Measurements from ENCODE around the gene PPM1H.

The PPM1H gene

DNA sequence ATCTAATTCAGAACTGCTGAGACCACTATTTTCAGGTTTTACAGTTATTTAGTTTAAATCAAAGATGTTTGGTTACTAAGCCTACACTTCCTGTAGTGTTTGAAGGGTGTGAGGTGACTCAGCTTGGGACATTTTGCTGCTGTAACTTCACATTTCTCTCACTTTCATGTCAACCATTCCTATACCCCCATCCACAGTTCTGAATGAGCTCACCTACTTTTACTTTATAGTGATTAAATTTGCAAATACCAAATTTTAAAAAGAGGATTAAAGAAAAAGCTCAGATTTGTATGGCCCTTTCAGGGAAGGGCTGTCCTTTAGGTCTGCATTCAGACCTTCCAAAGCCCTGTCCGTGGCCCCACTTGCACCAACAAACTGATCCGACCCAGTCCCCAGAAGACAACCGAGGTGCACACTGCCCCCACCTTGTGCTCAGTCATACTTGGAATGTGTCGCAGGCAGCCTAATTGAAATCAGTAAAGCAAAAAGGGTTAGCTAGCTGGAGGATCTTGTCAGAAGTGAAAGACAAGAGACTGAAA lies 294.0 kb downstream of the PPM1H start:
- Histone ChIP-seq H3K4me3 (ENCODE audit: low read length) (no peak overlapping the region), H3K4me1 (ENCODE audit: insufficient read depth, low read length) (peaks cover 11% of the 10 kb centered on the region; the same call in 1 of the 2 replicates), H3K36me3 (ENCODE audit: insufficient read depth, low read depth, low read length) (no peaks in the 10 kb centered on the region), H3K9ac (ENCODE audit: low read depth, low read length) (no peak overlapping the region), H3K27me3 (ENCODE audit: insufficient read depth, low read length) (no peaks in the 10 kb centered on the region), H3K9me3 (ENCODE audit: insufficient read depth, low read depth, low read length) (no peaks in the 10 kb centered on the region), H3K27ac (ENCODE audit: low read length) (no peak overlapping the region)

DNA sequence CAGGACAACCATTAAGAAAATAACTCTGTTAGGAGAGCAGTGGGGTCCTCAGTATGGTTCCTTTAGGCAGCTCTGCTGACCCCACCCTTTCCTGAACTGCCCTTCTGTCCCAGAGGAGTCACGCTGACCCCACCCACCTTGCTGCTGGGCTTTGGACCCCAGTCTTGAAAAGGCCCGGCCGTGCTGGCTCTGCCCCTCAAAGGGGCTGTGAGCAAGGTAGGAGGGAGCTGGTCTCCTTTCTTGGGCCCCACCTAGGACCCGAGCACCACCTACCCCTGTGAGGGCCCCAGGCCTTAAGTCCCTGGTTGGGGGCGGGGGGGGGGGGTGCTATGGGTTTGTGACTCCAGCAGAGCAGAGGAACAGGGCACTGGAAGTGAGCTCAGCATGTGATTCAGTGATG lies 297.3 kb downstream of the PPM1H start:
- Histone ChIP-seq H3K36me3 (ENCODE audit: insufficient read depth, low read depth, low read length) (no peaks in the 10 kb centered on the region), H3K9me3 (ENCODE audit: insufficient read depth, low read depth, low read length) (no peaks in the 10 kb centered on the region), H3K27me3 (ENCODE audit: insufficient read depth, low read length) (peaks cover 17% of the 10 kb centered on the region), H3K4me1 (ENCODE audit: insufficient read depth, low read length) (peaks cover 11% of the 10 kb centered on the region; the same call in 1 of the 2 replicates), H3K9ac (ENCODE audit: low read depth, low read length) (no peak overlapping the region), H3K27ac (ENCODE audit: low read length) (no peak overlapping the region), H3K4me3 (ENCODE audit: low read length) (no peak overlapping the region)

DNA sequence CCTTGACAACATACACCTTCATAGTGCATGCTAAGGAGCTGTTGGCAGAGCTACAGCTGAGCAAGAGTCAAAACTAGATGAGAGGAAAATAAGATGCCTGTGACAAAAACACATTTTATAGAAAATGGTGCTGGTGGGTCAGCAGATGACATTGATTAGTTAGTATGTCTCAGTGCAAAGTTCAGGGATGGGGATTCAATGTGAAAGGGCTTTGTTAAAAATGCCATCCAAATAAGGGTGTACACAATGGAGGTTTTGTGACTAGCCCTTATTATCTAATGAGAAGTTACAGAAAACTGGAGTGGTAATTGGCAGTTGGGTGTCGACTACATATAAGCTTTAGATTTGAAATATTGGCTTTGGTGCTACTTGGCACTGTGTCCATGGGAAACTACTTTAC lies 299.3 kb downstream of the PPM1H start:
- Histone ChIP-seq H3K4me1 (ENCODE audit: insufficient read depth, low read length) (peaks cover 18% of the 10 kb centered on the region), H3K4me3 (ENCODE audit: low read length) (no peak overlapping the region), H3K36me3 (ENCODE audit: insufficient read depth, low read depth, low read length) (no peaks in the 10 kb centered on the region), H3K9ac (ENCODE audit: low read depth, low read length) (no peak overlapping the region), H3K27ac (ENCODE audit: low read length) (no peak overlapping the region), H3K9me3 (ENCODE audit: insufficient read depth, low read depth, low read length) (no peaks in the 10 kb centered on the region), H3K27me3 (ENCODE audit: insufficient read depth, low read length) (peaks cover 37% of the 10 kb centered on the region)

DNA sequence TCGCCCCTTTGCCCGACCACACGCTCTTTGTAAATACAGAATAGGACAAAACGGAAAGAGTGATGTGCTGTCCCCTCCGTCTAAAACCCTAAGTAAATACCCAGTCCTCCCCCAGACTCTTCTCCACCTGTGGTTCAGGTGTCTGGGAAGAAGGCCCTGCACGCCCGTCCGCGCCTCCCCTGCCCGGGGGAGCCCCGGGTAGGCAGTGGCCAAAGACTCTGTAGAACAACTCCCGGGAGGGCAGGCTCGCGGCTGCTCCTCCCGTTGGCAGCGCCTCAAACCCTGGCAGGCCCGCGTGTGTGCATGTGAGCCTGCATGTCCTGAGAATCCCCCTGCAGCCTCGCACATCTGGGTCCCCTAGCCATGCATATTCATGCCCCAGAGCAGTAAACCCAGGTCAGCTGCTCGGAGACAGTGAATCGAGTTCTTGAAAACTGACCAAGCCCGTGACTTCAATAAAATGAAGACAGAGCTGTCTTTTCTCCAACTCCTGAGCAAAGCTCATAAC lies 302.5 kb downstream of the PPM1H start:
- H3K4me3 ChIP-seq (ENCODE audit: low read length), result peak overlapping the region; percentile 71; the same call in 1 of the 2 replicates
- peak overlapping the region; percentile 43; the same call in 1 of the 2 replicates for H3K9ac ChIP-seq (ENCODE audit: low read depth, low read length)
- no peak overlapping the region for H3K27ac ChIP-seq (ENCODE audit: low read length)
- H3K9me3 ChIP-seq (ENCODE audit: insufficient read depth, low read depth, low read length), result no peaks in the 10 kb centered on the region
- peaks cover 39% of the 10 kb centered on the region for H3K4me1 ChIP-seq (ENCODE audit: insufficient read depth, low read length)
- H3K27me3 ChIP-seq (ENCODE audit: insufficient read depth, low read length), result peaks cover 45% of the 10 kb centered on the region
- H3K36me3 ChIP-seq (ENCODE audit: insufficient read depth, low read depth, low read length), result no peaks in the 10 kb centered on the region

DNA sequence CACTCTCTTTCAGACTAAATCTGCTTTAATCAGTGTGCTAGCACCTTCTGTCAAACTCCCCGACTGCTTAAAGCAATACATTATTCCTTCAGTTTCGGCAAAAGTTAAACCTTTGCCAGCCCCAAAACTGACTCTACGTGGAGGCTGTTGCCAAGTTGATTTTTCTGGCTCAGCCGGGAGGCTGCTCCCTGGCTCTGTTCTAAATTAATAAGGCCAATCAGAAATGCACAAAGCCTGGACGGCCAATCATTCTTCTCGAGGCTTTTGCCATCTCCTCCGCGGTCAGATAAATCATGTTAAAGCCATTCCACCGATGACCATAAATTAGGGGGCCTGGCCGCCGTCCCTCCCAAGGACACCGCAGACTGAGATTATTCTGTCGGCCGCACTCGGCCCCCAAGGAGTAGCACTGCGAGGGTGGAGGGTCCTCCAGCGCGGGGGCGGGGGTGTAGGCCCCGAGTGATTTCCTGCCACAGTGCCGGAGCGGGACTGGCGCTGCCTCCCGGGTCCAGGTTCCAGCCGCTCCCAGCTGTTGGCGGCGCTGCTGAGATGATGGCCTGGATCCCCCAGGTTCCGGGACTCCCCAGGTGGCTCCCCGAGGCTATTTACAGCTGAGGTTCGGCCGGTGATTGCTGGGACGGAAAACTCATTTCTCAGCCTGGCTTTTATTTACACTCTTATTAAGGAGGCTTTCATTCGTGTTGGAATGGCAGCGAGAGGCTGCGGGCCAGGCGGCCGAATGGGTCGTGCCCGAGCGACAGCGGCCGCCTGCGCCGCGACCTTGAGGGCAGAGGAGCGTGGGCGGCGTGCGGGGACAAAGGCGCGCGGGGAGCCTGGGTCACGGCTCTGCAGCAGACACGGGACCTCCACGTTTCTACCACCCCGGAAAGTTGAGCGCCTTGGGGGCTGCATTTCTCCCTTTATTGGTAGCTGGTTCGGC lies 303.2 kb downstream of the PPM1H start:
- Histone ChIP-seq H3K4me3 (ENCODE audit: low read length) (peak overlapping the region; percentile 71; the same call in 1 of the 2 replicates), H3K9ac (ENCODE audit: low read depth, low read length) (peak overlapping the region; percentile 43; the same call in 1 of the 2 replicates), H3K36me3 (ENCODE audit: insufficient read depth, low read depth, low read length) (no peaks in the 10 kb centered on the region), H3K4me1 (ENCODE audit: insufficient read depth, low read length) (peaks cover 39% of the 10 kb centered on the region), H3K27ac (ENCODE audit: low read length) (no peak overlapping the region), H3K9me3 (ENCODE audit: insufficient read depth, low read depth, low read length) (no peaks in the 10 kb centered on the region), H3K27me3 (ENCODE audit: insufficient read depth, low read length) (peaks cover 45% of the 10 kb centered on the region)

DNA sequence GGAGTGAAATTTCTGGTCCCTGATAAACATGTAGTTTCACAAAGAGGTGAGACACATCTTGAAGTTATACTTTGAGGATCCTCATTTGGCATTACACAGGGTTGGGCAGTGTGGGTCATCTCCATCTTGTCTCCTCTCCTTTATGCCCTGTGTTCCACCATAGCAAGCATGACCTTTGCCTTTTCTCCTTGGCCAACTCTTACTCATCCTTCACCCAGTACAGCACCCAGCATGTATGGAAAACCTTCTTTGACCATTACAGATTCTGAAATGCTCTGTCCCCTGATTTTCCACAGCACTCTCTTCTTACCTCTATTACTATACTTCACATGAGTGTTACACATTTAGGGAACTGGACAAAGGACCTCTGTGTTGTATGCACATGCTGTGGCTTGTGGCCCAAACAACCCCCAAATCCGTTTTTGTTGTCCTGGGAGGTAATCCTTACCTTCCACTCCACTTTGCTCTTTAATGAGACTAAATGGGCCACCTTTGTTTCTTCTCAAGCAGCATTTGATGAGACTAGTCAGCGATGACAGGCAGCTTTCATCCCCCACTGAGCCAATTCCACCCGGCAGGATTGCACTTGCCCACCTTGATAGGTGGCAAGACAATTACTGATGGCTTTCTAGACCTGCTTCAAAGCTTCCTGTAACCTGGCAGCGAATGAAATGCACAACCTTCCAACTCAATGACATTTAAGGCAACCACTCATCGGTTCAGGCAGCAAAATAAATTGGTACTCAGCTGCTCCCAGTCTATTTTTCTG lies 304.8 kb downstream of the PPM1H start:
- no peak overlapping the region for H3K27ac ChIP-seq (ENCODE audit: low read length)
- no peaks in the 10 kb centered on the region for H3K36me3 ChIP-seq (ENCODE audit: insufficient read depth, low read depth, low read length)
- H3K4me3 ChIP-seq (ENCODE audit: low read length), result peak overlapping the region; percentile 33; the same call in 1 of the 2 replicates
- H3K9me3 ChIP-seq (ENCODE audit: insufficient read depth, low read depth, low read length), result no peaks in the 10 kb centered on the region
- peaks cover 45% of the 10 kb centered on the region for H3K27me3 ChIP-seq (ENCODE audit: insufficient read depth, low read length)
- peaks cover 42% of the 10 kb centered on the region for H3K4me1 ChIP-seq (ENCODE audit: insufficient read depth, low read length)
- H3K9ac ChIP-seq (ENCODE audit: low read depth, low read length), result no peak overlapping the region; the same call in 1 of the 2 replicates

DNA sequence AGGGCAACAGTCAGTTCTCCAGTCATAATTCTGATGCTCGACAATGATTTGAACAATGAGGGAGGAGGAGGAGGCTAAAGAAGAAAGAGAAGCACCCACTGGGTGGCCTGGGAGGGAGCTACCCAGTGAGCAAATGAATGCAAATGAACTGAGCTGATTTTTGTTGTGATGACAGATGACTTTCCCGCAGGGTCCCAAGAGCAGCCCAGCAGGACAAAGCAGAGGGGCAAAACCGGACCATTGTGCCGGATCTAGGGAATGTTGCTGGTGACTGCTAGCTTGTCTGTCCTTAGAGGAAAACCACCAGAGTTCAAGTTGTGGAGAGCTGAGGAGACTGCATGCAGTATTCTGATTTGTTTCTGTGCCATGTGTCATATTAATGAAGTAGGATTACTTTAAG lies 305.5 kb downstream of the PPM1H start:
- Histone ChIP-seq H3K4me1 (ENCODE audit: insufficient read depth, low read length) (peaks cover 39% of the 10 kb centered on the region), H3K9ac (ENCODE audit: low read depth, low read length) (no peak overlapping the region), H3K9me3 (ENCODE audit: insufficient read depth, low read depth, low read length) (no peaks in the 10 kb centered on the region), H3K4me3 (ENCODE audit: low read length) (peak overlapping the region; percentile 33; the same call in 1 of the 2 replicates), H3K36me3 (ENCODE audit: insufficient read depth, low read depth, low read length) (no peaks in the 10 kb centered on the region), H3K27me3 (ENCODE audit: insufficient read depth, low read length) (peaks cover 45% of the 10 kb centered on the region), H3K27ac (ENCODE audit: low read length) (no peak overlapping the region)

DNA sequence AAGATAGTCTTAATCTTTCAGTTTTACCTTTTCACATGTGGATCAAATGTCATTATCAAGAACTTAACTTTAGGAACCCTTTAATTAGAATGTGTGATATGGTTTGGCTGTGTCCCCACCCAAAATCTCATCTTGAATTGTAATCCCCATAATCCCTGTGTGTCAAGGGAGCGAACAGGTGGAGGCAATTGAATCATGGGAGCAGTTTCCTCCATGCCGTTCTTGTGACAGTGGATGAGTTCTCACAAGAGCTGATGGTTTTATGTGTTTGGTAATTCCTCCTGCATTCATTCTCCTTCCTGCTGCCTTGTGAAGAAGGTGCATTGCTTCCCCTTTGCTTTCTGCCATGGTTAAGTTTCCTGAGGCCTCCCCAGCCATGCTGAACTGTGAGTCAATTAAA lies 307.8 kb downstream of the PPM1H start:
- Histone ChIP-seq H3K27ac (ENCODE audit: low read length) (no peak overlapping the region), H3K9me3 (ENCODE audit: insufficient read depth, low read depth, low read length) (no peaks in the 10 kb centered on the region), H3K36me3 (ENCODE audit: insufficient read depth, low read depth, low read length) (no peaks in the 10 kb centered on the region), H3K9ac (ENCODE audit: low read depth, low read length) (no peak overlapping the region), H3K4me3 (ENCODE audit: low read length) (no peak overlapping the region), H3K4me1 (ENCODE audit: insufficient read depth, low read length) (peaks cover 37% of the 10 kb centered on the region), H3K27me3 (ENCODE audit: insufficient read depth, low read length) (peaks cover 23% of the 10 kb centered on the region)

DNA sequence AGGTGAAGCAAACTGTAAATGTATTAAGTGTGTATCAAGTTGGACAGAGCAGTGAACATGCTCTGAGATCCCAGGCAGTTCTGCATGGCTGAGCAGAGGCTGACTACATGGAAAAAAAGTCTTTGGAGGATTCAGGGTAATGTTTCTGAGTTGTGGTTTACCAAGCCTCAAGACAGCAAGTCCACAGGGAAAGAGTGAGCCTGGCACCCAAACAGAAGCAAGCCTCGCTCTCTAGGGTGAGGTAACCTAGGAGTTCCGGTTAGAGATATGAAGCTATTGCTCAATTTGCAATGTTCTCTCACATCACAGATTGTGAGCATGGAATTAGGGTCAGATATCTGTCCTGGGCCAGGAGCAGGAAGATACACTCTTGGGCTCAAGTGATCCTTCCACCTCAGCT lies 309.7 kb downstream of the PPM1H start:
- H3K4me3 ChIP-seq (ENCODE audit: low read length), result no peak overlapping the region
- no peaks in the 10 kb centered on the region for H3K36me3 ChIP-seq (ENCODE audit: insufficient read depth, low read depth, low read length)
- H3K9me3 ChIP-seq (ENCODE audit: insufficient read depth, low read depth, low read length), result no peaks in the 10 kb centered on the region
- H3K27me3 ChIP-seq (ENCODE audit: insufficient read depth, low read length), result peaks cover 4% of the 10 kb centered on the region; the same call in 1 of the 2 replicates
- no peak overlapping the region for H3K9ac ChIP-seq (ENCODE audit: low read depth, low read length)
- no peak overlapping the region for H3K27ac ChIP-seq (ENCODE audit: low read length)
- peaks cover 28% of the 10 kb centered on the region; the same call in 1 of the 2 replicates for H3K4me1 ChIP-seq (ENCODE audit: insufficient read depth, low read length)

DNA sequence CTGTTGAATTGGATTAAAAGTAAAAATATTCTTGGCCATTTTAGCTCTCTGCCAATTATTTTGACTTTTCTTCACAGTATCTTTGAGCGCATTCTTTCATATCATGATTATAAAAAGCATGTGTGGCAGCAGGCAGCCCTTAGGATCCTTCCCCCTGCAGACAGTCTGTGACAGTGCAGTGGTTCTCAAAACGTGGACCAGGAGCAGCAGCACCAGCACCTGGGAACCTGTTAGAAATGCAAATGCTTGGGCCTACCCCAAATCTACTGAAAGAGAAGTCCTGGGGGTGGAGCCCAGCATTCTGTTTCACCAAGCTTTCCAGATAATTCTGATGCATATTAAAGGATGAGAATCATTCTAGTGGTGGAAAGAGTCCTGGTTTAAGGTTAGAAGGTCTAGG lies 312.8 kb downstream of the PPM1H start:
- Histone ChIP-seq H3K27me3 (ENCODE audit: insufficient read depth, low read length) (no peaks in the 10 kb centered on the region), H3K9me3 (ENCODE audit: insufficient read depth, low read depth, low read length) (no peaks in the 10 kb centered on the region), H3K9ac (ENCODE audit: low read depth, low read length) (no peak overlapping the region), H3K27ac (ENCODE audit: low read length) (no peak overlapping the region), H3K4me3 (ENCODE audit: low read length) (no peak overlapping the region), H3K36me3 (ENCODE audit: insufficient read depth, low read depth, low read length) (no peaks in the 10 kb centered on the region), H3K4me1 (ENCODE audit: insufficient read depth, low read length) (peaks cover 11% of the 10 kb centered on the region; the same call in 1 of the 2 replicates)

DNA sequence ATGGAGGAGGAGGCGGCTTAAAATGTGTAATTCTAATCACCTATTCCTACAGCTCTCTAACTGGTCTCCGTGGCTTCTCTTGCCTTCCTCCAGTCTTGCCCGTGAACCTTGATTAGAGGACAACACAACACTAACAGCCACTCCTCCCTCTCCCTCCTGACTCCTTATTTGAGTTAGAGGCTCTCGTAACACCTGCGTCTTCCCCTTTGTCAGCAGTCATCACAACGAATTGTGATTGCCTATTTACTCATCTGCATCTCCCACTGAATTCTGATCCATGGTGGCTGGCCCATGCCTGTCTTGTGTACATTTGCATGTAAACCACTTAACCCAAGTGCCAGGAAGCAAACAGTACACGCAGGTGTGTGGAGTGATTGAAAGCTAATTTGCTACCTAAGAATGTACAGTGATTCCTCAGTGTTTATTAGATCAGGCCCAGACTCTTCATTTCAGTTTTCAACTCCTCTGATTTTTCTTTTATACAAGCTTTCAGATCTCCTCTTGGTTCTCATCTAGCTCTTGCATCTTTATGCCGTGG lies 313.8 kb downstream of the PPM1H start:
- H3K4me3 ChIP-seq (ENCODE audit: low read length), result no peak overlapping the region
- no peaks in the 10 kb centered on the region for H3K9me3 ChIP-seq (ENCODE audit: insufficient read depth, low read depth, low read length)
- no peak overlapping the region for H3K27ac ChIP-seq (ENCODE audit: low read length)
- H3K4me1 ChIP-seq (ENCODE audit: insufficient read depth, low read length), result peaks cover 8% of the 10 kb centered on the region; the same call in 1 of the 2 replicates
- H3K9ac ChIP-seq (ENCODE audit: low read depth, low read length), result no peak overlapping the region
- H3K36me3 ChIP-seq (ENCODE audit: insufficient read depth, low read depth, low read length), result no peaks in the 10 kb centered on the region
- H3K27me3 ChIP-seq (ENCODE audit: insufficient read depth, low read length), result no peaks in the 10 kb centered on the region
